ENCODE results near the gene MAP6D1. TPM values are rescaled to one million over a fixed set of nuclear protein-coding genes. Genes with fewer than 3 reads are reported as not detected.
A peak's percentile ranks its signal among the peaks of the same experiment; 100 is the strongest.

Gene MAP6D1
- polyA plus RNA-seq, 1 donor from 2014 or later = 3.1 TPM

GRCh38 chr3:183823963-183824362, 1.4 kb downstream of the MAP6D1 start:
- Histone ChIP-seq H3K4me3 (ENCODE audit: low read length) (peak overlapping the region; percentile 66), H3K9ac (ENCODE audit: low read length) (no peak overlapping the region), H3K9me3 (ENCODE audit: low read length) (no peaks in the 10 kb centered on the region), H4K20me1 (ENCODE audit: insufficient read depth) (no peaks in the 10 kb centered on the region), H3K9me2 (ENCODE audit: insufficient read depth, low read length) (no peaks in the 10 kb centered on the region), H2AFZ (ENCODE audit: low read depth, low read length) (no peak overlapping the region), H3K36me3 (ENCODE audit: insufficient read depth, low read length) (no peaks in the 10 kb centered on the region), H3F3A (ENCODE audit: insufficient read depth, low read length, poor library complexity, severe bottlenecking) (no peaks in the 10 kb centered on the region), H3K79me2 (replicated peaks; ENCODE audit: insufficient read depth, low read length) (no peaks in the 10 kb centered on the region), H3K4me2 (ENCODE audit: low read length) (no peak overlapping the region), H3K27ac (ENCODE audit: low read length) (no peak overlapping the region), H3K27me3 (ENCODE audit: insufficient read depth, low read depth, low read length) (peaks cover 16% of the 10 kb centered on the region)
- no peak for TF ChIP-seq EP300 (conservative IDR thresholded peaks at IDR 0.05; ENCODE audit: poor library complexity, severe bottlenecking)
- no peak for TF ChIP-seq SMC3 (conservative IDR thresholded peaks at IDR 0.05; ENCODE audit: poor library complexity)
- TF ChIP-seq TAF1 (IDR thresholded peaks at IDR 0.05; ENCODE audit: low read depth) = no peak
- TF ChIP-seq POLR2AphosphoS5 (IDR thresholded peaks at IDR 0.05) = no peak
- TF ChIP-seq EZH2 (IDR thresholded peaks at IDR 0.05; ENCODE audit: borderline replicate concordance, insufficient read depth, low read length, poor library complexity, severe bottlenecking) = no peak
- no peak for TF ChIP-seq REST (IDR thresholded peaks at IDR 0.05; ENCODE audit: borderline replicate concordance)
- no peak for TF ChIP-seq MXI1 (conservative IDR thresholded peaks at IDR 0.05; ENCODE audit: poor library complexity, severe bottlenecking)
- no peak for TF ChIP-seq RAD21 (conservative IDR thresholded peaks at IDR 0.05)
- TF ChIP-seq CTCF (IDR thresholded peaks at IDR 0.05; ENCODE audit: poor library complexity, severe bottlenecking) = no peak

- no peak overlapping the region for H3K4me2 ChIP-seq (ENCODE audit: low read length)
- no peaks in the 10 kb centered on the region for H3K36me3 ChIP-seq (ENCODE audit: insufficient read depth, low read length)
- no peak overlapping the region for H3K4me3 ChIP-seq (ENCODE audit: low read length)
- no peaks in the 10 kb centered on the region for H3K9me3 ChIP-seq (ENCODE audit: low read length)
- no peaks in the 10 kb centered on the region for H4K20me1 ChIP-seq (ENCODE audit: insufficient read depth)
- H3K9me2 ChIP-seq (ENCODE audit: insufficient read depth, low read length) = no peaks in the 10 kb centered on the region
- H3F3A ChIP-seq (ENCODE audit: insufficient read depth, low read length, poor library complexity, severe bottlenecking) = no peaks in the 10 kb centered on the region
- no peak overlapping the region for H3K9ac ChIP-seq (ENCODE audit: low read length)
- H3K27me3 ChIP-seq (ENCODE audit: insufficient read depth, low read depth, low read length) = peaks cover 16% of the 10 kb centered on the region
- no peak for TF ChIP-seq POLR2AphosphoS5 (IDR thresholded peaks at IDR 0.05)
- TF ChIP-seq REST (IDR thresholded peaks at IDR 0.05; ENCODE audit: borderline replicate concordance) = no peak
- no peak for TF ChIP-seq TAF1 (IDR thresholded peaks at IDR 0.05; ENCODE audit: low read depth)
- TF ChIP-seq SMC3 (conservative IDR thresholded peaks at IDR 0.05; ENCODE audit: poor library complexity) = no peak
- TF ChIP-seq EZH2 (IDR thresholded peaks at IDR 0.05; ENCODE audit: borderline replicate concordance, insufficient read depth, low read length, poor library complexity, severe bottlenecking) = no peak
- TF ChIP-seq CTCF (IDR thresholded peaks at IDR 0.05; ENCODE audit: poor library complexity, severe bottlenecking) = no peak
- no peak for TF ChIP-seq EP300 (conservative IDR thresholded peaks at IDR 0.05; ENCODE audit: poor library complexity, severe bottlenecking)
- no peak for TF ChIP-seq MXI1 (conservative IDR thresholded peaks at IDR 0.05; ENCODE audit: poor library complexity, severe bottlenecking)
- no peak for TF ChIP-seq RAD21 (conservative IDR thresholded peaks at IDR 0.05)
- H3K79me2 ChIP-seq (replicated peaks; ENCODE audit: insufficient read depth, low read length) = no peaks in the 10 kb centered on the region
- H2AFZ ChIP-seq (ENCODE audit: low read depth, low read length) = no peak overlapping the region
- no peak overlapping the region for H3K27ac ChIP-seq (ENCODE audit: low read length)
Observed at GRCh38 chr3:183822631-183823030, 2.7 kb downstream of the MAP6D1 start.

Data from neural cell (in vitro differentiated cells).